ENCODE results near the gene PHC2.

The PHC2 gene

DNA sequence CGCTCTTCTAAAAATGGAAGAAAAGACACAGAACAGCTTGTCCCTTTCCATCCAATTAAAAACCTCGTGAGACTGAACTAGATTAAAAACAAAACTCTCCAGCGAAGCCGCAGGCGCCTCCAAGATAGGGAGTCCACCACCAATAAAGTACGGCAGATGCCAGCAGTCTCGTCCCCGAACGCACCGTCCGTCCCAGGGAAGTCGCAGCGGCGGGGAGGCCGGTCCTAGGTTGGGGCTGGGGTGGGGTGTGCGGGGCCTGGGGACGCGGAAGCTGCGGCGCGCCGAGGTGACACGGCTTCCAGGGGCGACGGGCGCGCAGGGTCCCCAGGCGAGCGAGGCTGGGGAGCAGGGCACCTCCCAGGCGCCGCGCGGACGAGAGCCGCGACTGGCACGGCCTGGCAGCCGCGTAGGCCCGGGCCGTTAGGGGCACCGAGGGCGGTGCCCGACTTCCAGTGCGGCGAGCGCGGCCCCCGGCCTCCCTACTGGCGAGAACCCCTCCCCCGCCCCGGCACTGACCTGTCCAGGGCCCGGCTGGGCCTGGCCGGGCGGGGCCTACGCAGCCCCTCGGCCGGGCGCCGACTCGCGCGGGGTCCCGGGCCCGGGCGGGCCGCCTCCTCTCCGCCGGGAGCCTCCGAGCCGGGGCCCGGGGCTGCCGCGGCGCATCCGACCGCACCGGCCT, 81.7 kb downstream of the PHC2 start:
- DNase-seq (ENCODE audit: low spot score): peak; percentile 58

DNA sequence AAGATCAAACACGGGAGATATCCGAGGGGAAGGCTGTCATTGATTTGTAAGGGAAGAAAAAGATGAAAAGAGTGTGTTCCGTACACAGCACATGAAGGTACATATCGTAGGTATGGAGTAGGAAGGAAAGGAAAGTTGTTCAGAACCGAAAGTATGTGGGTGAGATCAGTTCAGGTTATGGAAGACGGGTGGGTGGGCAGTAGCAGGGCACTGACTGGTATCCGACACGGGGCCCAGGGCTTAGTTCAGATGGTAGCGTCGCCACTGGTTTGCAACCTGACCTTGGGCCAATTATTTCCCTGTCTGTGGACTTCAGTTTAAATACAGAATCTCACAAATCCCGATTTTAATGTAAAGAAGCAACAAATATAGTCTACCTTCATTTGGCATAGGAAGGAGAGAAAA, 82.2 kb downstream of the PHC2 start:
- no peak for DNase-seq (ENCODE audit: low spot score)

- DNase-seq (ENCODE audit: low spot score): peak; percentile 43
These were observed 82.7 kb downstream of the PHC2 start for GRCh38 chr1:33348194-33348593.

DNA sequence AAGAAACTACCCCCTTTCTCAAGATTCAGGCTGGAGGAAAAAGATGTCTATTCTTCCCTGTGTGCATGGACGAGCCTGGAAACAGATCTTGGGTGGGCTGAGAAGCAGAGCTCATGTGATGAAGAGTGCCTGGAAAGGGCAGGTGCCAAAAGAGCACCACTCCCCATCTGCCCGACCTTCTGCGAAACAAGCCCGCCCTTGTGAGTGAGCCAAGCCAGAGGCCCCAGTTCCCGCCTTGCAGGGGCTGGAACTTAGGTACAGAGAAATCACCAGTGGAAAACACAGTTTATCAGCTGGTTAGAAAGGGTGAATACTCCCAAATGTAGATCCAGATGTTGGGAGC, 83.3 kb downstream of the PHC2 start:
- DNase-seq (ENCODE audit: low spot score): no peak

GRCh38 chr1:33346927-33347649, 83.8 kb downstream of the PHC2 start:
- DNase-seq (ENCODE audit: low spot score): peak; percentile 70

- no peak for DNase-seq (ENCODE audit: low spot score)
These were observed 84.4 kb downstream of the PHC2 start for GRCh38 chr1:33346533-33346926.

DNA sequence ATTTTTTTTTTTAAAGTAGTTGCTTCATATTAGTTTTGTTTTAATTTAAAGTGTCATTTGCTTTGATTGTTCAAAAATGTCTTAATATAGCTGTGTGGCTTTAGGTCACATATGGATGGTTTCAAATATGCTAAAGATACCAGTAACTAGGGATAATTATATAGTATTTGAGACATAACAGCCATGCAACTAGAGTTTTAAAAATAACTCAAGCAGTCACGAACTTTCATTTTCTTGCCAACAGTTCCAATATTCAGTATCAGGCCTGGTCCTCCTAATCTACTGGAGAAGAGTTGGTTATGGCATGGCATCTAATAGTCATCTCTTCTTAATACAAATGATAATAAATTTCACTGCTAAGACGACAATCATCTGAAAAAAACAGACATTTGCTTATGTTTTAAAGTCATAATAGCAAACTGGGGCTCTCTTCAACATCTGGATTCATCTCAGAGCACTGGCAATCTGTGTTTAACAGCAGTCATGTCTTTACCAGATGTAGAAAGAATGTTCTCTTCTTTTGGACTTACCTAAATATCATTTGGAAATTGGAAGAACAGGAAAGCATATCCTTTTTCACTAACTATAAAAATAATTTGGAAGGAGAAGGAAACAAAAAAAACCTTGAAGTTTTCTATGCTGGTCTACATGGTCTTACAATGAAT, 85.9 kb downstream of the PHC2 start:
- DNase-seq (ENCODE audit: low spot score): no peak

GRCh38 chr1:33343539-33343938, 87.4 kb downstream of the PHC2 start:
- no peak for DNase-seq (ENCODE audit: low spot score)

GRCh38 chr1:33342041-33342723, 88.7 kb downstream of the PHC2 start:
- peak; percentile 72 for DNase-seq (ENCODE audit: low spot score)

- DNase-seq (ENCODE audit: low spot score): no peak
These were observed 89.7 kb downstream of the PHC2 start for GRCh38 chr1:33341190-33341589.

GRCh38 chr1:33339413-33339812, 91.5 kb downstream of the PHC2 start:
- DNase-seq (ENCODE audit: low spot score): no peak

GRCh38 chr1:33338440-33339211, 92.3 kb downstream of the PHC2 start:
- peak; percentile 44 for DNase-seq (ENCODE audit: low spot score)

DNA sequence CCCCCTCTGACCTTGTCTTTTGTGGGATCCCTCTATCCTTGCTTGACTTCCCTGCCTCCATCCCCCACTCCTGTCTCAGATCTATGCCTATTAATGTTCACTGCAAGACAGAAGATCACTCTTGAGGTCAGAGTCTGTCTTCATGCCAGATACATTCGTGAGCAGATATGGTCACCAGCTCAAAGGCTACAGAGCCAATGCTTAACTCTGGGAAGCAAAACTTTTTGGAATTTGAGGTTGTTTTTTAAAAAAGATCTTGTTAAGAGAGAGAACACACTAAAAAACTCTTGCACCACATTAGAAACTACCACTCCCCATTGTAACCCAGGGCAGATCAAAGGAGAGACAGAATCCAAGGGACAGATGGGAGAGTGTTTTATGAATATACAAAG, 92.9 kb downstream of the PHC2 start:
- no peak for DNase-seq (ENCODE audit: low spot score)

- no peak for DNase-seq (ENCODE audit: low spot score)
These were observed 93.5 kb downstream of the PHC2 start for GRCh38 chr1:33337441-33337840.

DNA sequence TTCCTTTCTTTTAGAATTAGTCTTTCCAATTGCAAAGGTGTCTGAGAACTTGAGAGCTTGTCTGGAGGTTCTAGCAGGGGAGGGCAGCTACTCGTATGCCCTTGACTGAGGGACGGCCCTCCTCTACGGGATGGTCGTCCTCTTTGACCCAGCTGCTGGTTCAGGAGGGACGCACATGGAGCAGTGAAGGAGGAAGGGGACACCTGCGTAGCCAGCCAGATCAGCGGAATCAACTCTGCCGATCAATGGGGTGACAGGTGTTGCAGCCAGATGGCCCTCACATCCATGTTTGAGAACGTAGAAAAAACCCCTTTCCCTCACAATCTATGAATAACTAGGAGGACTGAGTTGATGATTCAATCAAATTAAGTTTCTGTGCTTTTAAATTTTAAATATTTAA, 94.3 kb downstream of the PHC2 start:
- DNase-seq (ENCODE audit: low spot score): no peak

DNA sequence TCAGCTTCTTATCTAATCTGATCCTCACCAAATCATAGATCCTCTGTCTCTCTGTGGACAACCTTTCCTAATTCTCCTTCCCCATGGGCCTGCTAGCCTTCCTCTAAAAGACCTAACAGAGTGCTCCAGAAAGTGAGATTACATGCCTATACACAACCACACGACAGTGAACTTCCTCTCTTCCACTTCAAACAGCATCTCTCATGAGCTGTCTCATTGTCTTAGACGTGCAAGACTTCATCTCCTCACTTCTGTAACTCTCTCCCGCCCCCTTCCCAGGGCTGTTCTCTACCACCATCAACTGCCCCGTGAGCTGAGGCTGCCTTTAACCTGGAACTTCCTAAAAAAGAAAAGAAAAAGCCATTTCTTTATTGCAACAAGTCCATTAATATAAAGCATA, 95.9 kb downstream of the PHC2 start:
- no peak for DNase-seq (ENCODE audit: low spot score)

DNA sequence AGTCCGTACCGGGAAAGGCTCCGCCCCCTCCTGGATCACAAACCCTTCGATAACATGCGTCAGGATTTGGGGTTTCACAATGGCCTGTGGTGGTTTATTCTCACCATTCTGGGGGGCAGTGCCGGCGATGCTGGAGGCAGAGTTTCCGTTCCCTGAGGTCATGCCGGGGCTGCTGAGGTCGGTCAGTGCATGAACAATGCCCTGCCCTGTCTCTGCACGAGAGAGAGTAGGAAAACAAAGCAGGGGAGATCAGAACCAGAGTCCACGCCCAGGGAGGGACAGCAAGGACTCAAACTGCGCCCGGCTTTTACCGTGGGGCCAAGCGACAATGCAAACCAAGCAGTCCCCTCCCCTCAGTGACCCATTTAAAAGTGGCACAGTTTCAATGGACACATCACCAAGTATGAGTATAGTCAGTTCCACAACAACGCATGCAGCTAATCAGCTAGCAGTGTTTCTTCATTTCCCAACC, 96.8 kb downstream of the PHC2 start:
- DNase-seq (ENCODE audit: low spot score): no peak

- no peak for DNase-seq (ENCODE audit: low spot score)
These were observed 98.0 kb downstream of the PHC2 start for GRCh38 chr1:33332881-33333280.

GRCh38 chr1:33332357-33332789, 98.5 kb downstream of the PHC2 start:
- no peak for DNase-seq (ENCODE audit: low spot score)

DNA sequence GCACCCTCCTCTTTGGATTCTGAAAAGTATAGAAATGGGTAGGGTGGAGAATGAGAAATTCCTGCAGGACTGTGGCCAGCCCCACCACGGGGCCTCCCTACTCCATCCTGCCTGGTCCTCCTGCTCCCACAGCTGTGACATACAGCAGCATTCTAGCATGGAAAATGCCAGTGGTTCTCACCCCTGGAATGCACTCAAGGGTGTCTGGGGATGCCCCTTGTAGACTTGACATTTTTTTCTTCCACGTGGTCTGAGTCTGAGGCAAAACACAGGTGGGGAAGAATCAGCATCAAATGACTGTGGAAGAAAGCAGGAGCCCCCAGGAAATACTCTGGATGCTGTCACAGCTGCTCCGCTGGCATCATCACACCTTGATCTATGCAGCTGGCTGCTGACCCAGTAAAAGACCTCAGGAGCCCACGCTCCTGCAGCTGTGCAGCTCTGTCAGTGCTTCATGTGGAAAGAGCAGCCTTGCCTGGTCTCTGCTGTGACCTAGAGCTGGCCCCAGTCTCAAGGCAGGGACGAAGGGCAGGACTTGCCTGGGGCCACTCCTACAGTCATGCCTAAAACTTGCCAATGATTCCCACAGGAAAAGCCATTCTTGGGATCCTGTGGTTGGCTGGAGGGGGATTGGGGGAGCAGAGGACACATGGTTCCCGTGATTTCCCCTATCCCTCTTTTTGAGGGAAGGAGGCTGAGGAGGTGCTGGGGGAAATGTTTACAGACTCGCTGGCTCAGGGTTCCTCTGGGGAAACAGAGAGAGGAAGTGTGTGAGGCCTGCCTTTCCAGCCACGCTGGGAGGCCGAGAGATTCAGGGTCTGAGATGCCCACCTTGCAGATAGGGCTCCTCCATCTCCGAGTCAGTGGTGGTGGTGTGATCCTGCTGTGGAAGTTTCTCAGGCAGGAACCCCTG, 99.2 kb downstream of the PHC2 start:
- DNase-seq (ENCODE audit: low spot score): no peak

DNA sequence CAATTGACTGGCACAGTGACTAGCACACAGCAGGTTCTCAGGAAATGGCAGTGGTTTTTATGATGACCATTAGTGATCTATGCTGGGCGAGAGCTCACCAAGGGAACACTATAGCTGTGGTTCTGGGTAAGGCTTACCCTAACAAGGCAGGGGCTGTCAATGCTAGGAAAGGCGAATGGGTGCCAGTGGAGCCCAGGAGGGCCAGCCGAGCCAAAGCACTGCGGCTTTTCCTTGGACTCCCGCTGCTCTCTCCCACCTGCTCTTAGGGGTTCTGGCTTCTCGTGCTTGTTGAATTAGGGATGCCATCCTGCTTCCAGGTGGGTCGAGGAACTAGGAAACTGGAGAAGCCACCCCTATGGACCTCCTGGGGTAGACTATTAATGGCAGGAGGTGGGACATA, 100.0 kb downstream of the PHC2 start:
- DNase-seq (ENCODE audit: low spot score): no peak

Data from AG08396 (cell line).